ENCODE results near the gene CHD5. TPM values are rescaled to one million over a fixed set of nuclear protein-coding genes. Genes with fewer than 3 reads are reported as not detected.

Gene CHD5
- polyA plus RNA-seq, 3 donors, result 0.22 to 0.54 (median 0.37) TPM

GRCh38 chr1:6107409-6108356 is 72.4 kb downstream of the CHD5 start:
- no peak for DNase-seq (ENCODE audit: extremely low read depth in 1 of 11, low read depth in 9 of 11, low spot score in 4 of 11)

- DNase-seq (ENCODE audit: extremely low read depth in 1 of 11, low read depth in 9 of 11, low spot score in 4 of 11), result no peak
Observed at GRCh38 chr1:6106977-6107376, 73.1 kb downstream of the CHD5 start.

DNA sequence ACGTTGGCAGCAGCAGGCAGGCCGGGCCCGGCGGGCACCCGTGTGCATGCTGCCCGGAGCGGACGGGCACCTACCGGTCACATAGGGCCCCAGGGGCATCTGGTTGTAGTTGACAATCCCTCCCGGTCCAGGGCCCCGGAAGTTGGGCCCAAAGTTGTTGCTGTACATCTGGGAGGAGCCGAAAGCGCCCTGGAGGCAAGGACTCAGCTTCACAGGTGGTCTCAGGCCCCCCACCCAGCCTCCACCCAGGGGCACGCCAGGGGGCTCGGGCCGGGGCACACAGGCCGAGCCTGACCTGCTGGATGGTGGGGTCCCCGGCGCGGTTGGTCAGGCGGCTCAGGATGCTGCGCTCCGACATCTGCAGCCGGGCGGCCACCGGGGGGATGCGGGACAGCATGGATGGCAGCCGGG is 73.8 kb downstream of the CHD5 start:
- no peak for DNase-seq (ENCODE audit: extremely low read depth in 1 of 11, low read depth in 9 of 11, low spot score in 4 of 11)

- DNase-seq (ENCODE audit: extremely low read depth in 1 of 11, low read depth in 9 of 11, low spot score in 4 of 11), result no peak
Observed at GRCh38 chr1:6105763-6106162, 74.4 kb downstream of the CHD5 start.

DNA sequence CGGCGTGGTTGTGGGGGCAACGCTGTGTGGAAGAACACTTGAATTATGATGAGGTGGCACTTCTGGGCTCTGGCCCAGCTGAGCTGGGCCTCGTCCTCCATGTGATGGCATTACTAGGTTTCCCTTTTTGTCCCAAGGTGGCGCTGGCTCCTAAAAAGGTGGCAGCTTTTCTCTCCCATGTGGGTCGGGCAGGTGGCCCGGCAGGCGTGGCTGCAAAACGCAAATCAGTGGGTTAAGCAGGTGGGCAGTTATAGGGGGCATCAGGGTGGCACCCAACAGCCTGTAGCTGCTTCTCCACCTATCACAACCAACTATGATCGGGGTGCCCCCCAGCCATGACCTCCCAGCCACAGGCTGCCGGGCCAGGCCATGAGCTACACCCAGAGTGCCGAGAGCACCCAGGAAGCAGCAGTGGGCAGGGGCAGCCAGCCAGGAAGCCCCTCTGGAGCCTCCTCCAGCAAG is 74.9 kb downstream of the CHD5 start:
- DNase-seq (ENCODE audit: extremely low read depth in 1 of 11, low read depth in 9 of 11, low spot score in 4 of 11), result no peak

DNA sequence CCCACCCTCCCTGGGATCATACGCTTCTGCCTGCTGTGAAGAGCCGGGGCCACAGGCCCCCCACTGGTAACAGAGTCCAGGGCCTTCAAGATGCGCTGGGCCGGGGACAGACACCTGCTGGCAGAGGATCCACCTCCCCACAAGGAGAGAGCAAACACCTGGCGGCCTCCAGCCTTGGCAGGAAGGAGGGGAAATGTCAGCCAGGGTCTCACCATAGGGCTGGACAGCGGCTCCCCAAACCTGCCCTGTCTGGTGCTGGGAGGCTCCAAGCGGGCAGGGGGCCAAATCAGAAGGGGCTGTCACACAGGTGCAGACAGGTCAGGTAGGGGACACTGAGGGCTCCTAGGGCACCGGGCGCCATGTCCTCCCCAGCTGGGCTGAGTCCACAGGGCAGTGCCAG is 75.5 kb downstream of the CHD5 start:
- no peak for DNase-seq (ENCODE audit: extremely low read depth in 1 of 11, low read depth in 9 of 11, low spot score in 4 of 11)

DNA sequence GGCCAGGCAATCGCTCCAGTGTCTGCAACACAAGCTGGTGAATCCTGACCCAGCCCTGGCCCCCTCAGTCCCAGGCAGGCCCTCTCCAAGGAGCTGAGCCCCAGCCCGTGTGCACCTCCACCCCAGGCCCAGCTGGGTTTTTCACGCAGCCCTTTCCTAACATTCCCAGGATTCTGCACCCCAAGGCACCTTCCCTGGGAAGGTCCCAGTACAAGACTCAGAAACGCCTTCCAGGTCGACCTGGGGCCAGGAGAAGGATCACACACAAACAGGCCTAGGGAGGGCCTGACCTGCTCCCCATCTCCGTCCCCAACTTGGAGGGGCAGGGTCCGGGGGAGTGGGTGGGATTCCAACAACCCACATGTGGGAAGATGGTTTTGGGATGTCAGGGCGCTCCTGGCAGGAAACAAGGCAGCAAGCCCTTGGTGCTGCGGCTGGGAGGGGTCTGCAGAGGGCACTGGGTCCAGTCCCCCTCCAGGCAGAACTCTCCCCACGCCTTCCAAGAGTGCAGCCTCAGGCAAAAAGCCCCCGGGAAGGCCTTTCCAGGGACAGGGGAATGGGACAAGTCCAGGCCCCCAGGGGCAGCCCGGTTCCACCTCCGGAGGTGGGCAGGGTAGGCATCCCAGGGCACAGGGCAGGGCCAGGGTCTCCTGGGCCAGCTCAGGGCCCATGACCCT is 76.1 kb downstream of the CHD5 start:
- no peak for DNase-seq (ENCODE audit: extremely low read depth in 1 of 11, low read depth in 9 of 11, low spot score in 4 of 11)

GRCh38 chr1:6103111-6103853 is 76.8 kb downstream of the CHD5 start:
- no peak for DNase-seq (ENCODE audit: extremely low read depth in 1 of 11, low read depth in 9 of 11, low spot score in 4 of 11)

DNA sequence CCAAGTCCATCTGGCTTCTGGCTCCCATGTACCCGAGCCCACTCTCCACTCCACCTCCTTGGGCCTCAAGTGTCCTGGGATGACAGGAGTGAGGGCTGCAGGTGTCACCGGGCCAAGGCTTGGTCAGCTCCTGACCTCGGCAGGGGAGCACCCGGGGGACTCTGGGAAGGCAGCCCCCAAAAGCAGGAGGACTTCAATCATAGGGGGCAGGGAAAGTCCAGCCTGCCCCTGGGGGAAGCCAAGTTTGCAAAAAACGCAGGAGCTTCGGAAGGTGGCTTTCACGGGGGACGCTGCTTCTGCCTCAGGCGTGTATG is 77.6 kb downstream of the CHD5 start:
- no peak for DNase-seq (ENCODE audit: extremely low read depth in 1 of 11, low read depth in 9 of 11, low spot score in 4 of 11)

DNA sequence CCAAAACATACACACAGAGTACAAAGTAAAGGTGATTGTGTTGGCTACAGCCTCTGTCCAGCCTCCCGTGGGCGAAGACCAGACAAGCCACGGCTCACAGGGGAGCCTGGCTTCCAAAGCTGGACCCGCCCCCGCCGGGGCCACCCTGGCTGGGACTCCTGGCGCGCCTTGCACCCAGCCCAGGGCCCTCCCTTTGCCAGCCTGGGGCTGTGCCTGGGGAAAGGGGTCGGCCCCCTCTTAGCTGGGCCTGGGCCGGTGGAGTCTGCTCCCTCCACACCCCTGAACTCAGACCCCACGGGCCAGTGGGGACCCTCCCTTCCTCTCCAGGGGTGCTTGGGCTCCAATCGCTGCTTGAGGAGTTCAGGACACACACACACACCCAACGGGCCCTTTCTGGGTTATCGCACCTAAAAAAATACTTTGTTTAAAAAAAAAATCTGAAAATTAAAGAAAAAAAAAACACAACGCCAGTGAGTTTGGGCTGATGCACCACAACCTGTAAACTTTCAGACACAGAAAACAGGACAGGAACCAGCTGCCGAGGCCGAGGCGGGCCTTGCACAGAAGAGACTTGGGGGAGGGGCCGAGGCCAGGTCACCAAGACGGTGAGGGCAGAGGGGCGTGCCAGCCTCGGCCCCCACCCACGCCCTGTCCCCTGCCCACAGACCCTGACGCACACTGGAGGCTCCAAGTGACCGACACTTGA is 78.1 kb downstream of the CHD5 start:
- no peak for DNase-seq (ENCODE audit: extremely low read depth in 1 of 11, low read depth in 9 of 11, low spot score in 4 of 11)

DNA sequence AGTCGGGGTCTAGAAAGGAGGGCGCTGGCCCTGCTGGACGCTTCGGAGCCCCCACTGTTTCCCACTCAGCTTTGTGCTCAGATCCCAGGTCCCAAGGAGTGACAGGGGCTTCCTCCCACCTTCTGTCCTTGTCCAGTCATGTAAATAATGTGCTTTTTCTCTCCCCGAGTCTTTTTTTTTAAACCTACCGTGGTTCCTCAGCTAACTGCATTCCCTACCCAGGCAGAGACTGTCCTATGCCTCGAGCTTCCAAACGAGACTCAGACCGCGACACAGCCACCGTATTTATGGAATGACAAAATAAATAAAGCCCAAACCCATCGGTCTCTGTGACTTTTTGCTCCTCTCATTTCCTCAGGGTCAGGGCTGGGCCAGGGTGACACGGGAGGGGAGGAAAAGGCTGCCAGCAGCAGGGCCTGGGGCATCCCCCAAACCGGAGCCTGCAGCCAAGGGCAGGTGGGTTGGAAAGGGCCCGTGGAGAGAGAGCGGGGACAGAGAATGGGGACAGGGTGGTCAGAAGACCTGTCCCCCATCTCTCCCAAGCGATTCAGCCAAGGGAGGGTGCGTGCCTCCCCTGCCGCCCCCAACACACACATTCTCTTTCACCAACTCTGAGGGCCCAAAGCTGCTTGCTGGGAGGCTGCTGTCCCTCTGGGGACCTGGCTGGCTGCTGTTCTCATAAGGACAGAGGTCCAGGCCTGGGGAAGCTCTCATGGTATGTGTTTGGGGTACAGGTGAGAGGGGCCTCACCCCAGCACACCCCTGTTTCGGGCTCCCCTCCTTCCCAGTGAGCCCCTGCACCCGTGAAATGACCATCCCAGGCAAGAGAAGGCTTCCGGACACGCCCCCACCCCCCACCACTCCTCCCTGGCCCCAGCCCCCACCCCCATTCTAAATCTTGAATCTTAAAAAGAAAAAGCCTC is 79.0 kb downstream of the CHD5 start:
- no peak for DNase-seq (ENCODE audit: extremely low read depth in 1 of 11, low read depth in 9 of 11, low spot score in 4 of 11)

- no peak for DNase-seq (ENCODE audit: extremely low read depth in 1 of 11, low read depth in 9 of 11, low spot score in 4 of 11)
Observed at GRCh38 chr1:6099787-6100765, 80.0 kb downstream of the CHD5 start.

- no peak for DNase-seq (ENCODE audit: extremely low read depth in 1 of 11, low read depth in 9 of 11, low spot score in 4 of 11)
Observed at GRCh38 chr1:6099297-6099696, 80.8 kb downstream of the CHD5 start.

DNA sequence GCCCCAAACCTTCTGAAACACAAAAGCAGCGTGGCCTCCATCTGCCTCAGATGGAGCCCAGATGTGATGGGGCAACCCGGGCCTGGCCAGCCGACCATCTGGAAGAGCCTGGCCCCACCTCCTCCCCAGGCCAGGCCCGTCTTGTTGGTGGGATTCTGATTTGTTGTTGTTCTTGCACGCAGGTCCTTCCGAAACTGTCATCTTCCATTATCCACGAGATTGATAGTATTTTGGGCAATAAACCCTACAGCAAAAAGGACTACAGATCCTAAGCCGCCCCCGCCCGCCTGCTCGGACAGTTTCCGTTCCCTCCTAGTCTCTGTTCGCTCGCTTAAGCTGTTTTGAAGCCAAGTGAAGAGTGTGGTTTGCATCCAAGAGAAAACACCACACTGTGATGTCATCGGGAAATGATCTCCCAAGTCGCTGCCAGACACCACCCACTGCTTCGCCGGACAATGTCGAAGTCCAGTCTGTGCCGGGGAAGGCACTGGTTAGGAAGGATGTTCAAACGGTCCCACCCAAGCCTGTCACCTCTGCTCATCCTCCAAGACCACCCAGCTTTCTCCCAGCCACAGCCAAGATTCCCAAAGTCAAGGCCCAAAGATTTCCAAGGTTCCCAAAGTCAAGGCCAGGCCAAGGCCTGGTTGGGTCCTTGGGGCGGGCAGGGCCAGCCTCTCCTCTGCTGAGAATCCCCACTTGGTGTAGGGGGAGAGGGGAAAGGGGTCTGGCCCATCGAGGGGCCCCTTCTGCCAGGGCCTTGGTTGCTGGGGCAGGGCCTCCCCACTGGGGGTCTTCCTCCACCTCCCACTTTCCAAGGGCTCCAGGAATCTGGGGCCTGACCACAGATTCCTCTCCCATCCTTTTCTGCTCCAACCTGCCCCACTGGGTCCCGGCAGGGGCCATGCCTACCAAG is 81.6 kb downstream of the CHD5 start:
- no peak for DNase-seq (ENCODE audit: extremely low read depth in 1 of 11, low read depth in 9 of 11, low spot score in 4 of 11)

GRCh38 chr1:6097824-6098223 is 82.3 kb downstream of the CHD5 start:
- no peak for DNase-seq (ENCODE audit: extremely low read depth in 1 of 11, low read depth in 9 of 11, low spot score in 4 of 11)

- DNase-seq (ENCODE audit: extremely low read depth in 1 of 11, low read depth in 9 of 11, low spot score in 4 of 11), result no peak
Observed at GRCh38 chr1:6097117-6097595, 83.0 kb downstream of the CHD5 start.
